SK-N-SH treated with all-trans-retinoic acid at 6 μM for 48 hours (cell line): ENCODE results near the gene MRPL44.

Experiments
- ATAC-seq: fragments of 200-7000 bp; cut with Tn5 transposase; 3 replicates; pipeline ENCODE4 v1.9.1; 2020; ENCODE audit warnings: mild to moderate bottlenecking, moderate library complexity
- ARNTL ChIP-seq: fragments of 450-650 bp; formaldehyde crosslinking; IDR thresholded peaks from 2 replicates; pipeline ENCODE4 v1.5.0; 2020; ENCODE audit warnings: low read depth, mild to moderate bottlenecking, moderate library complexity, borderline replicate concordance
- BACH2 ChIP-seq: fragments of 250-450 bp; sonication (Bioruptor Pico); IDR thresholded peaks from 2 replicates; pipeline ENCODE4 v1.9.0; 2021; ENCODE audit warnings: mild to moderate bottlenecking, borderline replicate concordance
- CSDC2 ChIP-seq: fragments of 250-450 bp; sonication (Bioruptor Pico); IDR thresholded peaks from 2 replicates; pipeline ENCODE4 v1.5.0; 2020; ENCODE audit warnings: mild to moderate bottlenecking, moderate library complexity
- CSRNP3 ChIP-seq: fragments of 250-450 bp; sonication (Bioruptor Pico); IDR thresholded peaks from 2 replicates; pipeline ENCODE4 v1.5.1; 2021; ENCODE audit warnings: mild to moderate bottlenecking, moderate library complexity
- ESRRG ChIP-seq: fragments of 250-450 bp; sonication (Bioruptor Pico); IDR thresholded peaks from 2 replicates; pipeline ENCODE4 v1.6.1; 2021; ENCODE audit warnings: mild to moderate bottlenecking
- GLIS3 ChIP-seq: fragments of 250-450 bp; sonication (Bioruptor Pico); IDR thresholded peaks from 2 replicates; pipeline ENCODE4 v1.5.0; 2020; ENCODE audit warnings: mild to moderate bottlenecking, moderate library complexity
- ISL1 ChIP-seq: fragments of 250-450 bp; sonication (Bioruptor Pico); IDR thresholded peaks from 2 replicates; pipeline ENCODE4 v2.1.2; 2022; ENCODE audit warnings: mild to moderate bottlenecking, moderate library complexity
- PPARA ChIP-seq: fragments of 250-450 bp; sonication (Bioruptor Pico); IDR thresholded peaks from 2 replicates; pipeline ENCODE4 v1.5.0; 2020; ENCODE audit warnings: mild to moderate bottlenecking, borderline replicate concordance
- RARB ChIP-seq: fragments of 250-450 bp; sonication (Bioruptor Pico); IDR thresholded peaks from 2 replicates; pipeline ENCODE4 v1.8.0; 2021; ENCODE audit warnings: mild to moderate bottlenecking, moderate library complexity
- SNAI2 ChIP-seq: fragments of 250-450 bp; sonication (Bioruptor Pico); IDR thresholded peaks from 2 replicates; pipeline ENCODE4 v1.5.0; 2020; ENCODE audit warnings: mild to moderate bottlenecking, moderate library complexity
- TCF4 ChIP-seq: fragments of 250-450 bp; sonication (Bioruptor Pico); IDR thresholded peaks from 2 replicates; pipeline ENCODE4 v1.8.0; 2021; ENCODE audit warnings: mild to moderate bottlenecking, moderate library complexity, borderline replicate concordance
- ZC3H10 ChIP-seq: fragments of 250-450 bp; sonication (Bioruptor Pico); IDR thresholded peaks from 2 replicates; pipeline ENCODE4 v1.5.1; 2021; ENCODE audit warnings: mild to moderate bottlenecking, moderate library complexity
- ZFP3 ChIP-seq: fragments of 250-450 bp; sonication (Bioruptor Pico); IDR thresholded peaks from 2 replicates; pipeline ENCODE4 v1.5.0; 2020; ENCODE audit warnings: mild to moderate bottlenecking, moderate library complexity
- ZFP30 ChIP-seq: fragments of 450-650 bp; formaldehyde crosslinking; IDR thresholded peaks from 2 replicates; pipeline ENCODE4 v1.5.0; 2022; ENCODE audit warnings: mild to moderate bottlenecking, moderate library complexity
- ZNF565 ChIP-seq: fragments of 450-650 bp; formaldehyde crosslinking; conservative IDR thresholded peaks from 2 replicates; pipeline ENCODE4 v1.5.0; 2020; ENCODE audit warnings: low read depth, mild to moderate bottlenecking, moderate library complexity
- ZNF70 ChIP-seq: fragments of 450-650 bp; formaldehyde crosslinking; IDR thresholded peaks from 2 replicates; pipeline ENCODE4 v1.5.0; 2020; ENCODE audit warnings: mild to moderate bottlenecking, moderate library complexity
- TF ChIP-seq, protein P1 (sequence below): fragments of 250-450 bp; sonication (Bioruptor Pico); IDR thresholded peaks from 2 replicates; pipeline ENCODE4 v1.8.0; 2020; ENCODE audit warnings: mild to moderate bottlenecking, moderate library complexity, borderline replicate concordance
- TF ChIP-seq, protein P2 (sequence below): fragments of 250-450 bp; sonication (Bioruptor Pico); IDR thresholded peaks from 2 replicates; pipeline ENCODE4 v1.5.1; 2020; ENCODE audit warnings: low read depth, mild to moderate bottlenecking, moderate library complexity
- TF ChIP-seq, protein P3 (sequence below): fragments of 250-450 bp; sonication (Bioruptor Pico); IDR thresholded peaks from 2 replicates; pipeline ENCODE4 v1.8.0; 2021; ENCODE audit warnings: low read depth, mild to moderate bottlenecking, moderate library complexity, borderline replicate concordance
- TF ChIP-seq, protein P4 (sequence below): fragments of 250-450 bp; sonication (Bioruptor Pico); IDR thresholded peaks from 2 replicates; pipeline ENCODE4 v1.5.0; 2020; ENCODE audit warnings: mild to moderate bottlenecking, moderate library complexity

The MRPL44 gene

GRCh38 chr2:223970343-223971128, 13.3 kb downstream of the MRPL44 start:
- peak; percentile 81 for ATAC-seq
- TF ChIP-seq, protein P1, sequence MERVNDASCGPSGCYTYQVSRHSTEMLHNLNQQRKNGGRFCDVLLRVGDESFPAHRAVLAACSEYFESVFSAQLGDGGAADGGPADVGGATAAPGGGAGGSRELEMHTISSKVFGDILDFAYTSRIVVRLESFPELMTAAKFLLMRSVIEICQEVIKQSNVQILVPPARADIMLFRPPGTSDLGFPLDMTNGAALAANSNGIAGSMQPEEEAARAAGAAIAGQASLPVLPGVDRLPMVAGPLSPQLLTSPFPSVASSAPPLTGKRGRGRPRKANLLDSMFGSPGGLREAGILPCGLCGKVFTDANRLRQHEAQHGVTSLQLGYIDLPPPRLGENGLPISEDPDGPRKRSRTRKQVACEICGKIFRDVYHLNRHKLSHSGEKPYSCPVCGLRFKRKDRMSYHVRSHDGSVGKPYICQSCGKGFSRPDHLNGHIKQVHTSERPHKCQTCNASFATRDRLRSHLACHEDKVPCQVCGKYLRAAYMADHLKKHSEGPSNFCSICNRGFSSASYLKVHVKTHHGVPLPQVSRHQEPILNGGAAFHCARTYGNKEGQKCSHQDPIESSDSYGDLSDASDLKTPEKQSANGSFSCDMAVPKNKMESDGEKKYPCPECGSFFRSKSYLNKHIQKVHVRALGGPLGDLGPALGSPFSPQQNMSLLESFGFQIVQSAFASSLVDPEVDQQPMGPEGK (CRISPR knock-in tag), result no peak
- TF ChIP-seq ZC3H10 (CRISPR knock-in tag) (no peak), CSRNP3 (no peak), BACH2 (no peak), ZFP30 (CRISPR knock-in tag) (no peak), ESRRG (CRISPR knock-in tag) (no peak), ZFP3 (no peak), PPARA (no peak), CSDC2 (CRISPR knock-in tag) (no peak), ZNF70 (CRISPR knock-in tag) (no peak), ZNF565 (CRISPR knock-in tag) (no peak), ARNTL (CRISPR knock-in tag) (no peak)
- TF ChIP-seq, protein P2, sequence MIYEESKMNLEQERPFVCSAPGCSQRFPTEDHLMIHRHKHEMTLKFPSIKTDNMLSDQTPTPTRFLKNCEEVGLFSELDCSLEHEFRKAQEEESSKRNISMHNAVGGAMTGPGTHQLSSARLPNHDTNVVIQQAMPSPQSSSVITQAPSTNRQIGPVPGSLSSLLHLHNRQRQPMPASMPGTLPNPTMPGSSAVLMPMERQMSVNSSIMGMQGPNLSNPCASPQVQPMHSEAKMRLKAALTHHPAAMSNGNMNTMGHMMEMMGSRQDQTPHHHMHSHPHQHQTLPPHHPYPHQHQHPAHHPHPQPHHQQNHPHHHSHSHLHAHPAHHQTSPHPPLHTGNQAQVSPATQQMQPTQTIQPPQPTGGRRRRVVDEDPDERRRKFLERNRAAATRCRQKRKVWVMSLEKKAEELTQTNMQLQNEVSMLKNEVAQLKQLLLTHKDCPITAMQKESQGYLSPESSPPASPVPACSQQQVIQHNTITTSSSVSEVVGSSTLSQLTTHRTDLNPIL (CRISPR knock-in tag), result no peak
- TF ChIP-seq, protein P3, sequence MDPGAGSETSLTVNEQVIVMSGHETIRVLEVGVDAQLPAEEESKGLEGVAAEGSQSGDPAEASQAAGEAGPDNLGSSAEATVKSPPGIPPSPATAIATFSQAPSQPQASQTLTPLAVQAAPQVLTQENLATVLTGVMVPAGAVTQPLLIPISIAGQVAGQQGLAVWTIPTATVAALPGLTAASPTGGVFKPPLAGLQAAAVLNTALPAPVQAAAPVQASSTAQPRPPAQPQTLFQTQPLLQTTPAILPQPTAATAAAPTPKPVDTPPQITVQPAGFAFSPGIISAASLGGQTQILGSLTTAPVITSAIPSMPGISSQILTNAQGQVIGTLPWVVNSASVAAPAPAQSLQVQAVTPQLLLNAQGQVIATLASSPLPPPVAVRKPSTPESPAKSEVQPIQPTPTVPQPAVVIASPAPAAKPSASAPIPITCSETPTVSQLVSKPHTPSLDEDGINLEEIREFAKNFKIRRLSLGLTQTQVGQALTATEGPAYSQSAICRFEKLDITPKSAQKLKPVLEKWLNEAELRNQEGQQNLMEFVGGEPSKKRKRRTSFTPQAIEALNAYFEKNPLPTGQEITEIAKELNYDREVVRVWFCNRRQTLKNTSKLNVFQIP, result no peak

DNA sequence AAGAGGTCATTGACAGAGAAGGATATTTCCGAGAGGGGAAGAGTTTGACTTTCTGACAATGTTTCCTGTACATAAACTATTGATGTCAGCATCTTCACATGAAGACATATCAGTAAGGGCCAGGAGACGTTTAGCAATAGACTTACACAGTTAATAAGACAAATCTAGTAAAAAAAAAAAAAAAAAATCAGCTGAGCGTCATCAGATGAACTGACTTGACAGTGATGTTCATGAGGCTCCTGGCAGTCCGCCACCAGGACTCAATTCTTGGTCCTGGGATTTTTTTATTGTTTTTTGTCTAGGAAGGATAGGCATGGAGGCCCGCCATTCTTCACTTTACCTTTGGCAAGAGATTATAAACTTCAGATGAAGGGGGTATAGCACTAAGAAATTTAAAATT, 14.5 kb downstream of the MRPL44 start:
- TF ChIP-seq ARNTL (CRISPR knock-in tag) (no peak), ZNF70 (CRISPR knock-in tag) (no peak), SNAI2 (CRISPR knock-in tag) (no peak), GLIS3 (CRISPR knock-in tag) (no peak), CSDC2 (CRISPR knock-in tag) (no peak), RARB (CRISPR knock-in tag) (no peak), BACH2 (no peak), PPARA (no peak), ZFP3 (no peak), ISL1 (CRISPR knock-in tag) (no peak), ESRRG (CRISPR knock-in tag) (no peak), ZFP30 (CRISPR knock-in tag) (no peak), TCF4 (CRISPR knock-in tag) (no peak)
- TF ChIP-seq, protein P4, sequence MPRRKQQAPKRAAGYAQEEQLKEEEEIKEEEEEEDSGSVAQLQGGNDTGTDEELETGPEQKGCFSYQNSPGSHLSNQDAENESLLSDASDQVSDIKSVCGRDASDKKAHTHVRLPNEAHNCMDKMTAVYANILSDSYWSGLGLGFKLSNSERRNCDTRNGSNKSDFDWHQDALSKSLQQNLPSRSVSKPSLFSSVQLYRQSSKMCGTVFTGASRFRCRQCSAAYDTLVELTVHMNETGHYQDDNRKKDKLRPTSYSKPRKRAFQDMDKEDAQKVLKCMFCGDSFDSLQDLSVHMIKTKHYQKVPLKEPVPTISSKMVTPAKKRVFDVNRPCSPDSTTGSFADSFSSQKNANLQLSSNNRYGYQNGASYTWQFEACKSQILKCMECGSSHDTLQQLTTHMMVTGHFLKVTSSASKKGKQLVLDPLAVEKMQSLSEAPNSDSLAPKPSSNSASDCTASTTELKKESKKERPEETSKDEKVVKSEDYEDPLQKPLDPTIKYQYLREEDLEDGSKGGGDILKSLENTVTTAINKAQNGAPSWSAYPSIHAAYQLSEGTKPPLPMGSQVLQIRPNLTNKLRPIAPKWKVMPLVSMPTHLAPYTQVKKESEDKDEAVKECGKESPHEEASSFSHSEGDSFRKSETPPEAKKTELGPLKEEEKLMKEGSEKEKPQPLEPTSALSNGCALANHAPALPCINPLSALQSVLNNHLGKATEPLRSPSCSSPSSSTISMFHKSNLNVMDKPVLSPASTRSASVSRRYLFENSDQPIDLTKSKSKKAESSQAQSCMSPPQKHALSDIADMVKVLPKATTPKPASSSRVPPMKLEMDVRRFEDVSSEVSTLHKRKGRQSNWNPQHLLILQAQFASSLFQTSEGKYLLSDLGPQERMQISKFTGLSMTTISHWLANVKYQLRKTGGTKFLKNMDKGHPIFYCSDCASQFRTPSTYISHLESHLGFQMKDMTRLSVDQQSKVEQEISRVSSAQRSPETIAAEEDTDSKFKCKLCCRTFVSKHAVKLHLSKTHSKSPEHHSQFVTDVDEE (CRISPR knock-in tag), result no peak
- TF ChIP-seq, protein P3, result no peak
- ATAC-seq, result no peak
